SU-DHL-6 (cell line): ENCODE data around the gene UBASH3A.

ENCODE experiments used
- H2AFZ ChIP-seq: fragments of 200-600 bp; sonication (generic); 2 replicates; pipeline ENCODE4 v1.6.1; 2014; ENCODE audit warnings: low read depth, mild to moderate bottlenecking, moderate library complexity, mixed read lengths, antibody characterized with exemption, low read length; ENCODE audit not compliant: severe bottlenecking
- H3F3A ChIP-seq: fragments of 200-600 bp; shearing (Covaris generic); 2 replicates; pipeline ENCODE4 v1.6.0; 2016; ENCODE audit warnings: antibody characterized with exemption, mild to moderate bottlenecking; ENCODE audit not compliant: insufficient read depth
- H3K27ac ChIP-seq: fragments of 200-600 bp; sonication (generic); 2 replicates; pipeline ENCODE4 v1.5.1; 2016; ENCODE audit warnings: low read depth, mild to moderate bottlenecking, low read length, moderate library complexity, mixed read lengths
- H3K27me3 ChIP-seq: fragments of 200-600 bp; sonication (generic), shearing (Covaris generic); 2 replicates; pipeline ENCODE4 v1.6.0; 2014; ENCODE audit warnings: mild to moderate bottlenecking, low read length
- H3K36me3 ChIP-seq: fragments of 200-600 bp; sonication (generic); 2 replicates; pipeline ENCODE4 v1.6.1; 2014; ENCODE audit warnings: mild to moderate bottlenecking, low read length, mixed read lengths
- H3K4me2 ChIP-seq: fragments of 300-600, 200-600 bp; shearing (Covaris generic), sonication (generic); 2 replicates; pipeline ENCODE4 v1.6.0; 2014; ENCODE audit warnings: low read length, low read depth, mild to moderate bottlenecking; ENCODE audit not compliant: poor library complexity, severe bottlenecking
- H3K4me3 ChIP-seq: fragments of 200-600 bp; sonication (generic); 2 replicates; pipeline ENCODE4 v1.5.1; 2014; ENCODE audit warnings: antibody characterized with exemption, low read length, mild to moderate bottlenecking, mixed read lengths; ENCODE audit not compliant: insufficient read depth, poor library complexity, severe bottlenecking
- H3K79me2 ChIP-seq: fragments of 200-600 bp; sonication (generic); 2 replicates; pipeline ENCODE4 v1.6.1; 2014; ENCODE audit warnings: mild to moderate bottlenecking, low read length, moderate library complexity; ENCODE audit not compliant: insufficient read depth
- H3K9ac ChIP-seq: fragments of 200-600 bp; sonication (generic); 2 replicates; pipeline ENCODE4 v1.7.0; 2014; ENCODE audit warnings: mild to moderate bottlenecking, low read length
- H3K9me2 ChIP-seq: fragments of 200-600 bp; sonication (generic); replicated peaks from 2 replicates; pipeline ENCODE4 v1.6.1; 2014; ENCODE audit warnings: low read length; ENCODE audit not compliant: insufficient read depth
- H3K9me3 ChIP-seq: fragments of 200-600 bp; sonication (generic); 2 replicates; pipeline ENCODE4 v1.6.1; 2014; ENCODE audit warnings: low read length, mixed read lengths; ENCODE audit not compliant: insufficient read depth
- H4K20me1 ChIP-seq: fragments of 200-600 bp; sonication (generic); 2 replicates; pipeline ENCODE4 v1.6.1; 2014; ENCODE audit warnings: low read depth, mild to moderate bottlenecking, antibody characterized with exemption, low read length, moderate library complexity, mixed read lengths
- EZH2phosphoT487 ChIP-seq: fragments of 200-600 bp; sonication (generic), shearing (Covaris generic); conservative IDR thresholded peaks from 2 replicates; pipeline ENCODE4 v1.6.1; 2018; ENCODE audit warnings: mild to moderate bottlenecking, antibody characterized with exemption, low read length, moderate library complexity, mixed read lengths
- TF ChIP-seq, protein P1 (sequence below): fragments of 200-600 bp; sonication (generic); IDR thresholded peaks from one replicate; pipeline ENCODE4 v1.5.1; 2017; ENCODE audit warnings: antibody characterized with exemption, mild to moderate bottlenecking, low read length, moderate library complexity; ENCODE audit not compliant: insufficient read depth, poor library complexity, severe bottlenecking

The UBASH3A gene

DNA sequence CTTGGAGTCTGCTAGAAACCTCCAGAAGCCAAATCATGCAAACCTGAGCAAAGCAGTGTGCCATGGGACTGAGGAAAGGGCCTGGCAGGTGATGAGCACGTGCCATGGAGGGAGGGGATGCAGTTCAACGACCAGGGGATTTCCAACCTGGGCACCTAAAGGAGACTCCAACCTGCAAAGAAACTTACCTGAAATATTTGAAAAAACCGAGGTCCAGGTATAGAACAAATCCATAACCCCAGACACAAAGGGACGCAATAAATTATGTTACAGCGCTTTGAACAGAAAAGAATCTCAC, 8.9 kb downstream of the UBASH3A start:
- Histone ChIP-seq H3K36me3 (no peaks in the 10 kb centered on the region), H3F3A (no peaks in the 10 kb centered on the region), H3K4me2 (no peak overlapping the region), H3K9me3 (no peaks in the 10 kb centered on the region), H3K4me3 (no peak overlapping the region), H4K20me1 (no peaks in the 10 kb centered on the region), H3K9me2 (no peaks in the 10 kb centered on the region), H2AFZ (no peak overlapping the region), H3K9ac (no peak overlapping the region), H3K79me2 (no peaks in the 10 kb centered on the region), H3K27me3 (no peaks in the 10 kb centered on the region), H3K27ac (no peak overlapping the region)
- TF ChIP-seq, protein P1, sequence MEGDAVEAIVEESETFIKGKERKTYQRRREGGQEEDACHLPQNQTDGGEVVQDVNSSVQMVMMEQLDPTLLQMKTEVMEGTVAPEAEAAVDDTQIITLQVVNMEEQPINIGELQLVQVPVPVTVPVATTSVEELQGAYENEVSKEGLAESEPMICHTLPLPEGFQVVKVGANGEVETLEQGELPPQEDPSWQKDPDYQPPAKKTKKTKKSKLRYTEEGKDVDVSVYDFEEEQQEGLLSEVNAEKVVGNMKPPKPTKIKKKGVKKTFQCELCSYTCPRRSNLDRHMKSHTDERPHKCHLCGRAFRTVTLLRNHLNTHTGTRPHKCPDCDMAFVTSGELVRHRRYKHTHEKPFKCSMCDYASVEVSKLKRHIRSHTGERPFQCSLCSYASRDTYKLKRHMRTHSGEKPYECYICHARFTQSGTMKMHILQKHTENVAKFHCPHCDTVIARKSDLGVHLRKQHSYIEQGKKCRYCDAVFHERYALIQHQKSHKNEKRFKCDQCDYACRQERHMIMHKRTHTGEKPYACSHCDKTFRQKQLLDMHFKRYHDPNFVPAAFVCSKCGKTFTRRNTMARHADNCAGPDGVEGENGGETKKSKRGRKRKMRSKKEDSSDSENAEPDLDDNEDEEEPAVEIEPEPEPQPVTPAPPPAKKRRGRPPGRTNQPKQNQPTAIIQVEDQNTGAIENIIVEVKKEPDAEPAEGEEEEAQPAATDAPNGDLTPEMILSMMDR: no peak
- no peak for TF ChIP-seq EZH2phosphoT487

DNA sequence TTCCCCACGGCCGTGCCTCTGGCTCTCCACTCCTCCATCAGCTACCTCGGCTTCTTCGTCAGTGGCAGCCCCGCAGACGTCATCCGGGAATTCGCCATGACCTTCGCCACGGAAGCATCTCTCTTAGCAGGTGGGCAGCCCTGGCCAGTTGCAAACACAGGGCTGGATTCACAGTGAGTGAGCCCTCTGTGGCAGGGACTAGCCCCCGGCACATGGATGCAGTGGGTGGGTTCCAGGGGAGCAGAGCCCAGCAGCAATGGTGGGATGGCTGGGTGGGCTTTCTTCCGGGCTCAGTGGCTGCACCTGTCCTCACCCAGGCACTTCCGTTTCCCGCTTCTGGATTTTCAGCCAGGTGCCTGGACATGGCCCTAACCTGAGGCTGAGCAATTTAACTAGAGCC, 9.4 kb downstream of the UBASH3A start:
- no peaks in the 10 kb centered on the region for H4K20me1 ChIP-seq
- no peak overlapping the region for H3K4me3 ChIP-seq
- no peaks in the 10 kb centered on the region for H3K79me2 ChIP-seq
- H3F3A ChIP-seq: no peaks in the 10 kb centered on the region
- H3K9me2 ChIP-seq: no peaks in the 10 kb centered on the region
- H3K4me2 ChIP-seq: no peak overlapping the region
- no peak overlapping the region for H2AFZ ChIP-seq
- no peaks in the 10 kb centered on the region for H3K36me3 ChIP-seq
- H3K27ac ChIP-seq: no peak overlapping the region
- TF ChIP-seq, protein P1: no peak
- no peak for TF ChIP-seq EZH2phosphoT487
- H3K9ac ChIP-seq: no peak overlapping the region
- H3K27me3 ChIP-seq: no peaks in the 10 kb centered on the region
- no peaks in the 10 kb centered on the region for H3K9me3 ChIP-seq

DNA sequence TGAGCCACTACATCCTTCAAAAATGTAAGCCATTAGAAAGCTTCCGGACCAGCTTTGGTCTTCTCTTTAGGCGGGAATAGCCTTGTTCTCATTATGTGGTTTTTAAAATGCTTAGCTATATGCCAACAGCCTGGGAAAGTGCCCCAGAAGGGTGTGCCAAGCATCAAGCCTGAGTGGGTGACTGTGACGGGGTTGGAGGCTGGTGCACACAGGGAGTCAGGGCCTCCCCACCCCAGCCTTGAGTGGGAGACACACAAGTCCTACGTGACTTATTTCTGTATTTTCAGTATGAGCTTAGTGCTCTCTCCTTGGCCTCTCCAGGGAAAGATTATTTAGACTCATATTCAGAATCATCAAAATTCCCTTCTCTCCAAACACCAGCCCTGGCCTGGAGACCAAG, 9.8 kb downstream of the UBASH3A start:
- Histone ChIP-seq H3K4me2 (no peak overlapping the region), H3K9me2 (no peaks in the 10 kb centered on the region), H3K36me3 (no peaks in the 10 kb centered on the region), H2AFZ (no peak overlapping the region), H3K27me3 (no peaks in the 10 kb centered on the region), H3K4me3 (no peak overlapping the region), H3K79me2 (no peaks in the 10 kb centered on the region), H3F3A (no peaks in the 10 kb centered on the region), H4K20me1 (no peaks in the 10 kb centered on the region), H3K9ac (no peak overlapping the region), H3K27ac (no peak overlapping the region), H3K9me3 (no peaks in the 10 kb centered on the region)
- TF ChIP-seq, protein P1: no peak
- TF ChIP-seq EZH2phosphoT487: no peak

DNA sequence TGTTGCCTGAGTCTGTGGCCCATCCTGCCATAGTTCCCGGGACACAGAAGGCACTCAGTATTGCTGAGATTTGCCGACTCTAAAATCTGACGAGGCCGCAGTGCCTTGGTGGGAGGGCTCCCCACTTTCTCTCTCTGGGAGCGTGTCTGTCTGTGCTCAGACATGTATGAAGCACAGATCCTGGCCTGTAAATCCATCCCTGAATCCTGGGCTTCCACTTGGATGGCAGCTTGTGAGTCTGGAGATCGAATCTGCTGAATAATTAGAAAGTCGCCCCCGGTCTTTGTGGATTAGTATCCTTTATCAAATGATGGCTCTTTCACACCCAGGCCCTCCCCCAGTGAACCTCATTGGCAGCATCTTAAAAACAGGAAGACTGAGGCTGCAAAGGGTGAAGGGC, 10.4 kb downstream of the UBASH3A start:
- no peak for TF ChIP-seq EZH2phosphoT487
- TF ChIP-seq, protein P1: no peak
- Histone ChIP-seq H2AFZ (no peak overlapping the region), H3K36me3 (no peaks in the 10 kb centered on the region), H3K79me2 (no peaks in the 10 kb centered on the region), H3K9ac (no peak overlapping the region), H3K27ac (no peak overlapping the region), H3K9me2 (no peaks in the 10 kb centered on the region), H3K27me3 (no peaks in the 10 kb centered on the region), H3K4me3 (no peak overlapping the region), H4K20me1 (no peaks in the 10 kb centered on the region), H3F3A (no peaks in the 10 kb centered on the region), H3K4me2 (no peak overlapping the region), H3K9me3 (no peaks in the 10 kb centered on the region)
